NCI-H446 (cell line): Measurements from ENCODE around the gene VCX3B.
"Not testable (repeated sequence)": the region's sequence is repeated elsewhere in the genome, so short reads cannot be mapped to it uniquely, and the experiment has no call there.

ENCODE experiments used
- DNase-seq, 2 experiments: peaks; one replicate each; lab custom pipeline; 2025; lab: John Stamatoyannopoulos, UW

Gene VCX3B

DNA sequence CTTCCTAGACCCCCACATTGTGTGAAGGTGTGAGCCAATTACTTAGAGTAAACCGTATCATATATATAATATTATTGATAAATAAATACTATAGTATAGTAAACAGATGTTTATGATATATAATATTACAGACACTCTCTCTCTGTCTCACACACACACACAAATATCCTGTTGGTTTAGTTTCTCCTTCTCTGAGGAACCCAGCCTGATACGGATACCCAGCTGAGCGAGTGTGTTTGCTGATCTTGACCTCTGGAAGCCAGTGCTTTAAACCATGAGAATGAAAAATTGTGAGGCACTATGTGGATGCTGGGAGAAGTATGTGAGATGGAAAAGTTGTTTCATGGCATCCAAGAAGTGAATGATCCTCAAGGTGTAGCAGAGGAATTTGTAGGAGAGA lies at the start of gene VCX3B:
Gene VCX3B, plus strand, starts transcription at position 301 of the 400 bp plus-strand sequence. CDS start 621 bp downstream, outside the sequence.
- DNase-seq = not testable (repeated sequence)

DNA sequence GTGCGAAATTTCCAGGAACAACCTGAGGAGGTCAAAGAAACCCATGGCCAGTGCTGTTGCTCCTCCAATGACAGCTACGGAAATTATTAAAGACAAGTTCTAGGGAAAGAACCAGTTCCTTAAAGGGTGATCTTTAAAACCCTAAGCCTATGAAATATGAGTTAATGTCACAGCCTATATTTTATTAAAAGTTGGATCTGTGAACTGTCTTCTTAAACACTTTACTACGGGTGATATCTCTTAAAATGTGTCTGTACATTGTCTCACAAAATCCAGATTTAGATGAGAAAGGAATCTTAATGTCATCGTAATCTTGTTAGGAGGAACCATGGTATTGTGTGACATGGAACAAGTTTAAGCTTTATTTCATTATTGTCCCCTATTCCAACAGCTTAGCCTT lies 46.3 kb upstream of the VCX3B start:
- DNase-seq = no peak

DNA sequence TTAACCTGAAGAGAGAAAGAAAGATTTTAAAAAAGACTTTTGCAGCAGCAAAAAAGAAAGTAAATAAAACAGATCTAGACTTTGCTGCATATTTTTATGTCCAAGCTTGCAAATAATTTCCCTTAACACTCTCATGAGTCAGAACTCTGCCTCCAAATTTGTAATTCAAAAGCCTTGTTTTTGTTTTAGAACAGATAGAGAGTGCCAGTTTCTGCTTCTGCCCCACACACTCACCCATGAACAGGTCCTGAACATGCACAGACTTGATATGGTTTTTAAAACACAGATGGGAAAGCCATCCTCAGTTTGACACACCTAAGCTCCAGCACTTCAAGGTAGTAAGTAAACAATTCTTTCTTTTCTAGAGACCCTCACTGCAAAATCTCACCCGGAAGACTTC lies 39.7 kb upstream of the VCX3B start:
- DNase-seq = no peak

DNA sequence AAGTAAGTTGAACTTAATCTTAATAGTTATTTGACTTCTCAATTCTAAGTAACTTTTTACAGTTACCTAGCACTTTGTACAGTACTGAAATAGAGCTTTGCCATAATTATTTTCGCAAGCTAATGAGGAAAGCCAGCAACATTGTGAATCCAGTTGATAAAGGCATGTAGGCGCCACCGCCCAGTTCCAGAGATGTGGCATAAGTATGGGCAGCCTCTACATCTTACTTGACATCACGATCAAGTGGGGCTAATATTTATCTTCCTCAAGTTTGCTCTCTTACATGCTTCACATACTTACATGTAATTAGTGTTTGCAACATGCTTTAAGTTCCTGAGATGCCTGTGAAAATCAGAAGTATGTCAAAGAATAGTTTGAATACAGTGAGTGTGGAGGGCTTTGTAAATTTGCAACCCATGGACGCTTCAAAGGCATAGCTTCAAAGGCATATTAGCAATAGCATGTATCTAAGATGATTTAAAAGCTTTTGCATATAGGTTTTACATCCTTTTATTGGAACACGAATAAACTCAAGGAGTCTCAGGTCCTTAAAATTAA lies 34.9 kb upstream of the VCX3B start:
- no peak for DNase-seq

DNA sequence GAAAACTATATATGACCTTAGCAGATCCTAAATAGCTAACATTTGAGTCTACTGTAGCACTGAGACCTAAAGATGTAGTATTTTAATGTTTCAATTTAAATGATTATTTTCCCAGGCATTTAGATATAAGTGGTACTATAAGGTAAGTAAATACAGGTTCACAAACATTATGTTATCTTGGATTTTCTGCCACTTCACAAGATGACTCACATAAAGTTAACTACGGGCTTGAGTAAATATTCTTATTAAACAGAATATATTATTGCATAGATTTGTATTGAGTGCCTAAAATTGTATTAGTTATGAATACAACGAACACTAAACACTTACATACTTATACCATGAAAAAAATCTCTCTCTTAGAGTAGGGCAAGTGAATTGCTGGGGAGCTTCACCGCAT lies 34.2 kb upstream of the VCX3B start:
- no peak for DNase-seq

DNA sequence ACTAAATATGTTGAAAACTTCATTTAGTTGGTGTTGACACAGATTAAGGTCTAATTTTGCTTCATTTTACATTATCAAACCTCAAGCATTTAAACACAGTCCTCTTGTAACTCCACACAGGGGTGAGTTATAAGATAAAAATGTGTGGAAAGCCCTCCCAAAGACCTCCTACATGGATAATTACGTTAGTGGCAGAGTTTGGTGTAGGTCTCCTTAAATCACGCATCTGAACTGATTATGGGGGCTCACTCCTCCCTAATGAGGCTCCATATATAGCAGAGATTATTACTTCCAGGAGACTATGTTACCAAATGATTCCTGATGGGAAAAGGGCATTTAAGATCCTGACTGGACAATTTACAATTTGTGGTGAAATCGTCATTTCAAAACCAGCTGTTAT lies 32.2 kb upstream of the VCX3B start:
- DNase-seq = no peak

DNA sequence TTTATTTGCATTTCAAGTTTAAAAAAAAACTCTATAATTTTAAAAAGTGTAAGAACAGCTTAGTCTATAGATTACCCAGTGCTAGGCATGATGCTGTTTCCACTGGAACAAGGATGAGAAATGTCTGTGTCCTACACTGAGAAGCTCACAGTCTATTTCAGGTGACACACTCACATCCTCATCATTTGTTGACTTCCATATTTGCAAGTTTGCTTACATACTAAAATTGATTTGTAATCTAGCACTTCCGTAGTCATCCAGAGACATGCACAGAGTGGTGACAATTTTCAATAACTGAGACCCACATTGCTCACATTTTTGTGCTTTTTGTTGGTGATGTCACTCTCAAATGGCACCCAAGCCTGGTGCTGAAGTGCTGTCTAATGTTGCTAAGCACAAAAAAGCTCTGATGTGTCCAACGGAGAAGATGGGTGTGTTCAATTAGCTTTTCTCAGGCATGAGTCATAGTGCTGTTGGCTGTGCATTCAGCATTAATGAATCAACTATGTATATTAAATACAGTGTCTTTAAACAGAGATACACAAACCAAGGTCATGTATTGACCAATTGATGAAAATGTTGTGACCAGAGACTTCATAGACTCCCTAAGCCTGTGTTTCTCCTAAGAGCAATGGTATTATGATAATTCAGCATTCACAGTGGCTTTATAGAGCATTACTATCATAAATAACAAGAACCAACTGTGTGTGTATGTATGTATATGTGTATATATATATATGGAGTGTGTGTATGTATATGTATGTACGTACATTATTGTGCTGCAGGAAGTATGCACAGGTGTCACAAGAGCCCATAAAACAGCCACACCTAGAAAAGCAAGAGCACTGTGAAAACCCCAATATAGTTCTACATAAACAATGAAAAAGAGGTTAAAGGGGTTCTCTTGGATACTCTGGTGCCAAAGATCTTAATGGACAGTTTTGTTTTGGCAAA lies 31.2 kb upstream of the VCX3B start:
- DNase-seq = no peak

DNA sequence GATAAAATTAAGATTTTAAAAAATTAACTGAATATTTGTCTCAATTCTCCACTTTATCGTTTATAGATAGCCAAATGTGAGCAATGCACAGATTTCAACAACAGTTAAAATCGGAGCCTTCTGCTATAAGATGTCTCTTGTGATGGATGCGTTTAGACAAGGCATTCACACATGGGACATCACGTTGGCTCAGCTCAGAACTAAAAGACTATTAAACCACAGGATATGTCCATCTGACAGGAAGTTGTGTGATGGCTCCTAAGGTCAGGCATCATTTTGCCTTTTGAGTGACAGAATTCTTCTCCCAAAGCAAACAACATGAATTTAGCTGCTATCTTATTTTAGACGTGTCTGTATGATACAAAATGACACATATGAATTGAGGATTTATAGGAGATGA lies 17.3 kb upstream of the VCX3B start:
- no peak for DNase-seq

DNA sequence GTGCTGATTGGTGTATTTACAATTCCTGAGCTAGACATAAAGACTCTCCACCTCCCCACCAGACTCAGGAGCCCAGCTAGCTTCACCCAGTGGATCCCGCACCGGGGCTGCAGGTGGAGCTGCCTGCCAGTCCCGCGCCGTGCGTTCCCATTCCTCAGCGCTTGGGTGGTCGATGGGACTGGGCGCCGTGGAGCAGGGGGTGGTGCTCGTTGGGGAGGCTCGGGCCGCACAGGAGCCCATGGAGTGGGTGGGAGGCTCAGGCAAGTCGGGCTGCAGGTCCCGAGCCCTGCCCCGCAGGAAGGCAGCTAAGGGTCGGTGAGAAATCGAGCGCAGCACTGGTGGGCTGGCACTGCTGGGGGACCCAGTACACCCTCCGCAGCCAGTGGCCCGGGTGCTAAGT lies 12.3 kb upstream of the VCX3B start:
- DNase-seq = not testable (repeated sequence)

DNA sequence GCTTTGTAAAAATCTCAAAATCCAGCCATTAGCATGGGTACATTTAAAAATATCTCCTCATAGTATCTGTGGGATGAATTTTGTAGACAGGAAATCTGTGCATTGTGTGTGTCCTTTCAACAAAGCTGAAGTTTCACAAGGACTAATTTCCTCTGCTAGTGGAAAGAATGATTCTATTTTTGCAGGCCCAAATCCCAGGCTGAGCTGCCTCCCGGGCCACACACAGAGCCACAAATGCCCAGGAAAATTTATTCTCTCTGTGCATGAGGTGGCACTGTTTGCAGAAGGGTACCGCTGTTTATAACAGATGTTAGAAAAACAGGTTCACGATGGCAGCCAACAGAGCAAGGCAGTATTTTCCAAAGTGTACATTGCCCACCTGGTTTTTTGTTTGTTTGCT lies 11.0 kb upstream of the VCX3B start:
- no peak for DNase-seq

DNA sequence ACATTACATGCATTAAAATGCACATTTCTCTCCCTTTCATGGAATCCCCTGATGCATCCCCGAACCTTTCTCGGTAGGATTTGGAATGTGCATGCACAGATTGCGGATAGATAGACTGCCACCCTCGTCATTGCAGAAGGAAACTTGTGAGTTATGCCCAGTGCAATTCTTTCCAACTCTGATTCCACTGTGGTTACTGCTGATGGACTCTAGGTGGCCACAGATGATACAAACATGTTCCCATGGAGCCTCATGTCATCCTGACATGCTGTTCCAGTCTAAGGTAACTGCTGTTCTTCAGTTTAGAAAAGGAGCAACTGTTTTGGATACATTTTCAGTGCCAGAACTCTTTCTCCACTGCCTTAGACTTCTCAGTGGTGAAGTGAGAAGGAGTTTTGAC lies 9.1 kb upstream of the VCX3B start:
- no peak for DNase-seq

DNA sequence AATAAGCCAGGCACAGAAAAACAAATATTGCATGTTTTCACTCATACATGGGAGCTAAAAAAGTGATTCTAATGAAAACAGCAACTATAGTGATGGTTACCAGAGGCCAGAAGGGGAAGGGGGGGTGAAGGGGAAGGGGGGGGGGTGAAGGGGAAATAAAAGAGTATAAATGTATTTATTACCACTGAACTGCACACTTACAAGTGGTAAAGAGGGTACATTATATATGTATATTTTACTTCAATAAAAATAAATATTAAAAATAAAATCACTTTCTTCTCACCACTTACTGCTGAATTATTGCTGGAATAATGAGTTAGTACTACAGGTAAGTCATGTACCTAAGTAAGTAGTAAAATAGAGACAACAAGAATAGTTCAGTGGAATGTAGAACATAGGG lies 2.1 kb upstream of the VCX3B start:
- DNase-seq = no peak

DNA sequence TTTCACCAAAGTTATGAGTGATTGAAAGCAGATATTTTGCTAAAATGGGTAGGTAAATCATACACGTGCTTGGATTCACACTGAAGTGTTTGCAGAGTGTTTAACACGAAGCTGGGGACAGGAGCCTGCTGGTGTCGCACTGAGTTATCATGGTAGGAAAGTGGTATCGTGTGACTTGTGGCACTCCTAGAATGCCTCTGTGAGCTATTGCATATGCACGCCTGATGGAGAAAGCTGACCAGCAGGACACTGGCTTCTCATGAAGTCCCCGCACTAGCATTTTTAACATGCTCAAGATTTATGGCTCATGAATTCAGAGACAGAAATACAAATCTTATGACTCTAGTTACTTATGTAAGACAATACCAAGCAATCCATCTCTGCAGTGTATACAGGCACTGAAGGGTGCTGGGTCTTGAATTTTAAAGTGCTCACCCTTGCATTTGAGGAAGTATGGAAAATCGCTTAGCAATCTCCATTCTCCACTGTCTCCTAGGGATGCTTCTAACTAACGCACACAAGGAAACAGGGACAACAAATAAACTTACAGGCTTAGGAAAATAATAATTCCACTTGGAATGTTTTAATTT lies 19.8 kb downstream of the VCX3B start:
- DNase-seq = no peak

DNA sequence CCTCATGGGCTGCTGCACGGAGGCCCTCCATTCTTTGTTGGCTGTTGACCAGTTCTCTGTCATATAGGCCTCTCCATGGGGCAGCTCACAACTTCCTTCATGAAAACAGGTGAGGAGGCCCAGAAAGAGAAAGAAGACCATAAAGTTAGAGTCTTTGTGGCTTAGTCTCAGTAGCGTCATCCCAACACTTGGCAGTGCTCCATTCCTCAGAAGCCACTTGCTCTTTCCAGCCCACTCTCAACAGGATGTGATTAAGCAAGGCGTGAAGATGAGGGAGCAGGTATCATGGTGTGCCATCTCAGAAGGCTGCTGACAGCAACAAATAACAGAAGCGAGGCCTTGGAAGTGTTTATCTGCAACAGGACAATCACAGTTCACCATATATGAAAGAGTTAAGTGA lies 30.4 kb downstream of the VCX3B start:
- not testable (repeated sequence) for DNase-seq

DNA sequence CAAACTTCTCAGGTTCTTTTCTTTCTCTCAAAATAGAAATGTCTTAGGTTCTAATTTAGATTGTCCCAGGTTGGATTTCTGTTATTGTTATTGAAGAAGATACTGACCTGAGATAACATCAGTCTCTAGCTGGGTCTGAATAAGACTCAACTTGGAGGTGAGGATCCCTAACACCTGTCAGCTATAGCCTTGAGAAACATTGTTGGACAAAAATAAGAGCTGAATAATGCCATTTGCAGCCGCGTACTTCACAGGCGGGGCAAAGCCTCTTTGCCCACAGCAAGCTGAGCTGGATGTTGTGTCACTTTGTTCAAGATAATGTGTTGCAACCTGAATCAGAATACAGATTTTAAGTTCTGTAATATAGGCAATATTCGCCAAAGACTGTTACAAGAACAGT lies 35.6 kb downstream of the VCX3B start:
- DNase-seq = no peak

DNA sequence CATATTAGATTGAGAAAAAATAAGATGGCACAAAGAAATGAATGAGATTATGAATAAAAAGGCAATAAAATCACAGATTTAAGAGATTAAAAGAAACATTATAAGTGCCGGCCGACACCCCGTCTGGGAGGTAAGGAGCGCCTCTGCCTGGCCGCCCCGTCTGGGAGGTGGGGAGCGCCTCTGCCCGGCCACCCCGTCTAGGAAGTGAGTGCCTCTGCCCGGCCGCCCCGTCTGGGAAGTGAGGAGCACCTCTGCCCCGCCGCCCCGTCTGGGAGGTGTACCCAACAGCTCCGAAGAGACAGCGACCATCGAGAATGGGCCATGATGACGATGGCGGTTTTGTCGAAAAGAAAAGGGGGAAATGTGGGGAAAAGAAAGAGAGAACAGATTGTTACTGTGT lies 37.5 kb downstream of the VCX3B start:
- DNase-seq = not testable (repeated sequence)

DNA sequence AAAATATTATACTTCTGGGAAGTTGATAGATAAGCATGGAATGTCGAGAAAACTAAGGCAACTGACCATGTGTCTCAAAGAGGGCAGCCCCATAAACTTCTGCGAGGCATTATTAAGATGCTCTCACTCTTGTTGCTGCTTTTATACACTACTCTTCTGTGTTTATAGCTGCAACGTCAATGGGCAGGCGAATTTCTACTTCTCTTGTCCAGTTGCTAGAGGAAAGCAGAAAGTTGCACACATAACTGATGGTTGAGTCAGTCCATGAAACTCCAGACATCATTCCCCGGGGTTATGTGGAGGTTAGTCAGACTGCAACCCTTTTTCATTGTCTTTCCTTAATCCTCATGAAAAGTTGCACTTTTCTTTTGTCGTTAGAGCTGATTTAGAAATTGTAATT lies 39.8 kb downstream of the VCX3B start:
- no peak for DNase-seq
